HepG2 (cell line): ENCODE results near the gene UNC93A. TPM values are rescaled to one million over a fixed set of nuclear protein-coding genes. Genes with fewer than 3 reads are reported as not detected.
A peak's percentile ranks its signal among the peaks of the same experiment; 100 is the strongest.
"Not testable (repeated sequence)": the region's sequence is repeated elsewhere in the genome, so short reads cannot be mapped to it uniquely, and the experiment has no call there.

Experiments
- HOXA9 ChIP-seq: sonication (generic); formaldehyde crosslinking; IDR thresholded peaks from 2 replicates; pipeline ENCODE4 v1.8.1; 2022; ENCODE audit warnings: missing genetic modification reagents, mild to moderate bottlenecking, moderate library complexity, borderline replicate concordance
- ISL2 ChIP-seq: sonication (generic); formaldehyde crosslinking; IDR thresholded peaks from 2 replicates; pipeline ENCODE4 v1.5.0; 2020; ENCODE audit warnings: missing genetic modification reagents
- KLF16 ChIP-seq, 2 experiments: sonication (generic) in 1 of 2; formaldehyde crosslinking in 1 of 2; IDR thresholded peaks; 2 replicates each; pipeline versions ENCODE4 v1.6.1 to v1.8.0; 2016 to 2023; ENCODE audit warnings: missing genetic modification reagents in 2 of 2, missing compliant biosample characterization in 1 of 2
- MAZ ChIP-seq, 2 experiments: sonication (generic) in 1 of 2; formaldehyde crosslinking in 1 of 2; IDR thresholded peaks; 2 replicates each; pipeline versions ENCODE4 v1.5.0 to v1.6.1; 2012 to 2020; ENCODE audit warnings: low read depth in 2 of 2, mild to moderate bottlenecking in 2 of 2, borderline replicate concordance in 1 of 2, improper control_type of control experiment in 1 of 2, low read length in 1 of 2, missing genetic modification reagents in 1 of 2, moderate library complexity in 1 of 2
- NFIC ChIP-seq: IDR thresholded peaks from 2 replicates; pipeline ENCODE4 v1.6.1; 2012; ENCODE audit warnings: mild to moderate bottlenecking, low read length, inconsistent platforms
- RAD21 ChIP-seq: fragments of 450-650 bp; formaldehyde crosslinking; IDR thresholded peaks from 2 replicates; pipeline ENCODE4 v1.5.0; 2020; ENCODE audit warnings: mild to moderate bottlenecking
- RARA ChIP-seq: IDR thresholded peaks from 2 replicates; pipeline ENCODE4 v1.6.1; 2016; ENCODE audit warnings: missing genetic modification reagents, missing compliant biosample characterization
- RBFOX2 ChIP-seq: fragments of 200-400 bp; formaldehyde crosslinking; IDR thresholded peaks from 2 replicates; pipeline ENCODE4 v1.6.1; 2017; ENCODE audit warnings: low read depth, mild to moderate bottlenecking, low read length
- SIX4 ChIP-seq: sonication (generic); formaldehyde crosslinking; IDR thresholded peaks from 2 replicates; pipeline ENCODE4 v1.4.0; 2020; ENCODE audit warnings: missing genetic modification reagents
- STAG1 ChIP-seq: sonication (generic); formaldehyde crosslinking; IDR thresholded peaks from 2 replicates; pipeline ENCODE4 v1.4.0; 2020; ENCODE audit warnings: missing genetic modification reagents
- USF2 ChIP-seq, 2 experiments: sonication (generic) in 1 of 2; formaldehyde crosslinking in 1 of 2; IDR thresholded peaks; 2 replicates each; pipeline versions ENCODE4 v1.5.1 to v1.6.1; 2011 to 2020; ENCODE audit warnings: borderline replicate concordance in 1 of 2, low read depth in 1 of 2, low read length in 1 of 2, mild to moderate bottlenecking in 1 of 2, missing genetic modification reagents in 1 of 2, moderate library complexity in 1 of 2
- ZBTB33 ChIP-seq: sonication (generic); formaldehyde crosslinking; IDR thresholded peaks from 2 replicates; pipeline ENCODE4 v1.4.0; 2020; ENCODE audit warnings: missing genetic modification reagents
- ZBTB34 ChIP-seq: sonication (generic); formaldehyde crosslinking; IDR thresholded peaks from 2 replicates; pipeline ENCODE4 v1.8.0; 2022; ENCODE audit warnings: mild to moderate bottlenecking, missing genetic modification reagents
- ZHX1 ChIP-seq: sonication (generic); formaldehyde crosslinking; IDR thresholded peaks from 2 replicates; pipeline ENCODE4 v1.8.1; 2022; ENCODE audit warnings: low read depth, mild to moderate bottlenecking, missing genetic modification reagents
- ZNF143 ChIP-seq: sonication (generic); formaldehyde crosslinking; IDR thresholded peaks from 2 replicates; pipeline ENCODE4 v1.4.0; 2020; ENCODE audit warnings: missing genetic modification reagents
- ZNF160 ChIP-seq: sonication (generic); formaldehyde crosslinking; IDR thresholded peaks from 2 replicates; pipeline ENCODE4 v1.8.0; 2022; ENCODE audit warnings: mild to moderate bottlenecking, inconsistent platforms, missing genetic modification reagents
- ZNF331 ChIP-seq: sonication (generic); formaldehyde crosslinking; IDR thresholded peaks from 2 replicates; pipeline ENCODE4 v1.4.0; 2020; ENCODE audit warnings: missing genetic modification reagents
- ZNF614 ChIP-seq: IDR thresholded peaks from 2 replicates; pipeline ENCODE4 v1.6.1; 2018; ENCODE audit warnings: missing biosample characterization, missing genetic modification reagents, inconsistent platforms, borderline replicate concordance
- polyA plus RNA-seq, 8 experiments: library from polyadenylated mRNA; depleted of rRNA in 3 of 8; stranded (reverse) in 7 of 8; unstranded in 1 of 8; fragments of >200 nt; fragmentation: Illumina TruSeq in 4 of 8; extraction: Trizol in 4 of 8; gene quantifications; 2 replicates each; pipeline versions ENCODE4 v1.2.1 to v1.2.3, GENCODE V29; 2011 to 2016; ENCODE audit warnings: low read depth in 4 of 8, missing spikeins in 1 of 8, mixed read lengths in 1 of 8; ENCODE audit not compliant: insufficient read depth in 1 of 8
- total RNA-seq, 5 experiments: library from RNA; depleted of rRNA; stranded (reverse); fragments of >200 nt; fragmentation: Illumina TruSeq; extraction: Trizol; gene quantifications; 2 replicates each; pipeline ENCODE4 v1.2.3, GENCODE V29; 2016; ENCODE audit warnings: low read depth in 1 of 5

Gene UNC93A
- total and polyA plus RNA-seq, 2 of the 13 experiments (the other 11 are each of a cell fraction or from before 2014, with no cell fraction given): 11.0 to 42.7 TPM

GRCh38 chr6:167309355-167310192, 18.5 kb downstream of the UNC93A start (continued):
- TF ChIP-seq ZHX1: peak; percentile 50; the same call in 1 of the 2 replicates
- TF ChIP-seq SIX4 (CRISPR knock-in tag): peak; percentile 53; the same call in 1 of the 2 replicates
- peak in 1 of 2 experiments; percentile 56; a peak in 1 of 4 replicates for TF ChIP-seq KLF16 (CRISPR knock-in tag; IDR thresholded peaks at IDR 0.05)
- not testable (repeated sequence) for TF ChIP-seq MAZ (IDR thresholded peaks at IDR 0.05; ENCODE audit: borderline replicate concordance, low read depth, low read length); USF2 (IDR thresholded peaks at IDR 0.05; ENCODE audit: low read depth, low read length)
- TF ChIP-seq MAZ (CRISPR knock-in tag; IDR thresholded peaks at IDR 0.05; ENCODE audit: low read depth): peak; percentile 58; the same call in 1 of the 2 replicates
- TF ChIP-seq ZBTB34: peak; percentile 93
- TF ChIP-seq USF2 (CRISPR knock-in tag; IDR thresholded peaks at IDR 0.05; ENCODE audit: borderline replicate concordance): 0 out of 2 replicates have a peak, but pooled peaks have one; percentile 6
- TF ChIP-seq ZNF160: 0 out of 2 replicates have a peak, but pooled peaks have one; percentile 66
- TF ChIP-seq ZBTB33 (CRISPR knock-in tag): peak; percentile 48; the same call in 1 of the 2 replicates
- peak; percentile 85 for TF ChIP-seq RARA (CRISPR knock-in tag)
- TF ChIP-seq NFIC: peak; percentile 38
- peak; percentile 75 for TF ChIP-seq RBFOX2
- TF ChIP-seq ZNF143 (CRISPR knock-in tag): 0 out of 2 replicates have a peak, but pooled peaks have one; percentile 34
- 0 out of 2 replicates have a peak, but pooled peaks have one; percentile 36 for TF ChIP-seq HOXA9 (CRISPR knock-in tag)
- TF ChIP-seq ISL2 (CRISPR knock-in tag): peak; percentile 31
- peak; percentile 57 for TF ChIP-seq STAG1
- TF ChIP-seq ZNF331: peak; percentile 78
- TF ChIP-seq ZNF614: peak; percentile 29
- peak; percentile 65 for TF ChIP-seq RAD21
